Activated T-helper 17 cell treated with anti-CD3 and anti-CD28 coated beads, Interleukin-2, amount 50 U/mL, for 72 hours (primary cell): Measurements from ENCODE around the gene OTUB2. TPM values are rescaled to one million over a fixed set of nuclear protein-coding genes. Genes with fewer than 3 reads are reported as not detected.
A peak's percentile ranks its signal among the peaks of the same experiment; 100 is the strongest.

Experiments used
- ATAC-seq: fragments of 150-1000 bp; cut with Tn5 transposase; replicated peaks from 2 replicates; pipeline ENCODE4 v1.10.0; 2021; ENCODE audit warnings: mild to moderate bottlenecking, moderate library complexity
- H3K27ac Mint-ChIP-seq: one replicate; pipeline ENCODE4 v1.8.0; 2022; ENCODE audit warnings: mixed read lengths
- H3K27me3 Mint-ChIP-seq: one replicate; pipeline ENCODE4 v1.8.0; 2022; ENCODE audit warnings: mixed read lengths
- H3K36me3 Mint-ChIP-seq: one replicate; pipeline ENCODE4 v1.8.0; 2022; ENCODE audit warnings: low read depth, mild to moderate bottlenecking, mixed read lengths
- H3K4me1 Mint-ChIP-seq: one replicate; pipeline ENCODE4 v1.8.0; 2022; ENCODE audit warnings: mixed read lengths
- H3K4me3 Mint-ChIP-seq: one replicate; pipeline ENCODE4 v1.8.0; 2022; ENCODE audit warnings: mild to moderate bottlenecking, mixed read lengths
- H3K9me3 Mint-ChIP-seq: one replicate; pipeline ENCODE4 v1.8.0; 2022; ENCODE audit warnings: mixed read lengths
- total RNA-seq, 2 donors: library from RNA; stranded (reverse); gene quantifications; one replicate each; pipeline ENCODE4 v1.2.3, GENCODE V29; 2022

The OTUB2 gene
- total RNA-seq = 10 to 100 TPM in 1 of 2 donors, 1 to 10 TPM in 1; 6.3 to 11.0 TPM

GRCh38 chr14:94026173-94026888 lies at the start of gene OTUB2:
OTUB2 (plus strand) TSS chr14:94026340; CDS start chr14:94026538, 198 bp downstream.
- Mint-ChIP-seq H3K27ac (peak within 1 kb of the TSS; percentile 4), H3K4me3 (peak within 1 kb of the TSS; percentile 69), H3K36me3 (no peaks in the 10 kb centered on the region), H3K27me3 (no peaks in the 10 kb centered on the region), H3K9me3 (no peaks in the 10 kb centered on the region), H3K4me1 (peaks cover 29% of the 10 kb centered on the region)
- peak; percentile 89 for ATAC-seq

GRCh38 chr14:93976477-93977057 lies 49.6 kb upstream of the OTUB2 start, which contains the start of gene ASB2:
ASB2 (minus strand) TSS chr14:93976570; CDS start chr14:93964539, 12,031 bp downstream.
- Mint-ChIP-seq H3K4me3 (peak within 1 kb of the TSS; percentile 87), H3K27ac (peak within 1 kb of the TSS; percentile 95), H3K4me1 (peaks cover 54% of the 10 kb centered on the region), H3K27me3 (no peaks in the 10 kb centered on the region), H3K9me3 (peaks cover 3% of the 10 kb centered on the region), H3K36me3 (peaks cover 29% of the 10 kb centered on the region)
- peak; percentile 24 for ATAC-seq

GRCh38 chr14:93977171-93977570 lies 49.0 kb upstream of the OTUB2 start:
- H3K27ac Mint-ChIP-seq = peak overlapping the region; percentile 95
- H3K27me3 Mint-ChIP-seq = no peaks in the 10 kb centered on the region
- H3K9me3 Mint-ChIP-seq = peaks cover 3% of the 10 kb centered on the region
- H3K4me3 Mint-ChIP-seq = peak overlapping the region; percentile 87
- H3K36me3 Mint-ChIP-seq = peaks cover 28% of the 10 kb centered on the region
- ATAC-seq = no peak
- H3K4me1 Mint-ChIP-seq = peaks cover 48% of the 10 kb centered on the region

- Mint-ChIP-seq H3K4me3 (peak overlapping the region; percentile 87), H3K4me1 (peaks cover 46% of the 10 kb centered on the region), H3K9me3 (peaks cover 3% of the 10 kb centered on the region), H3K27me3 (no peaks in the 10 kb centered on the region), H3K27ac (peak overlapping the region; percentile 95), H3K36me3 (peaks cover 28% of the 10 kb centered on the region)
- ATAC-seq = peak; percentile 81
These were observed 48.2 kb upstream of the OTUB2 start for GRCh38 chr14:93977790-93978581.

- peak overlapping the region; percentile 95 for H3K27ac Mint-ChIP-seq
- ATAC-seq = no peak
- H3K36me3 Mint-ChIP-seq = peaks cover 28% of the 10 kb centered on the region
- H3K27me3 Mint-ChIP-seq = no peaks in the 10 kb centered on the region
- peak overlapping the region; percentile 87 for H3K4me3 Mint-ChIP-seq
- H3K9me3 Mint-ChIP-seq = peaks cover 3% of the 10 kb centered on the region
- peaks cover 46% of the 10 kb centered on the region for H3K4me1 Mint-ChIP-seq
These were observed 47.4 kb upstream of the OTUB2 start for GRCh38 chr14:93978735-93979134.

GRCh38 chr14:93980456-93981201 lies 45.5 kb upstream of the OTUB2 start:
- Mint-ChIP-seq H3K36me3 (peaks cover 27% of the 10 kb centered on the region), H3K4me1 (peaks cover 42% of the 10 kb centered on the region), H3K27me3 (no peaks in the 10 kb centered on the region), H3K9me3 (peaks cover 3% of the 10 kb centered on the region), H3K4me3 (peak overlapping the region; percentile 87), H3K27ac (peak overlapping the region; percentile 95)
- ATAC-seq = no peak

- H3K36me3 Mint-ChIP-seq = peaks cover 18% of the 10 kb centered on the region
- H3K9me3 Mint-ChIP-seq = peaks cover 3% of the 10 kb centered on the region
- no peaks in the 10 kb centered on the region for H3K27me3 Mint-ChIP-seq
- no peak overlapping the region for H3K4me3 Mint-ChIP-seq
- peaks cover 33% of the 10 kb centered on the region for H3K4me1 Mint-ChIP-seq
- ATAC-seq = no peak
- peak overlapping the region; percentile 95 for H3K27ac Mint-ChIP-seq
These were observed 44.6 kb upstream of the OTUB2 start for GRCh38 chr14:93981316-93982229.

- Mint-ChIP-seq H3K27ac (peak overlapping the region; percentile 95), H3K9me3 (peaks cover 3% of the 10 kb centered on the region), H3K27me3 (no peaks in the 10 kb centered on the region), H3K36me3 (peaks cover 13% of the 10 kb centered on the region), H3K4me3 (no peak overlapping the region), H3K4me1 (peaks cover 25% of the 10 kb centered on the region)
- ATAC-seq = no peak
These were observed 43.7 kb upstream of the OTUB2 start for GRCh38 chr14:93982230-93983007.

GRCh38 chr14:93984070-93984469 lies 42.1 kb upstream of the OTUB2 start:
- Mint-ChIP-seq H3K9me3 (peaks cover 3% of the 10 kb centered on the region), H3K36me3 (no peaks in the 10 kb centered on the region), H3K27me3 (no peaks in the 10 kb centered on the region), H3K4me3 (no peak overlapping the region), H3K27ac (no peak overlapping the region), H3K4me1 (peaks cover 14% of the 10 kb centered on the region)
- ATAC-seq = no peak

- Mint-ChIP-seq H3K4me1 (peaks cover 9% of the 10 kb centered on the region), H3K27me3 (no peaks in the 10 kb centered on the region), H3K27ac (no peak overlapping the region), H3K9me3 (peaks cover 3% of the 10 kb centered on the region), H3K4me3 (no peak overlapping the region), H3K36me3 (no peaks in the 10 kb centered on the region)
- ATAC-seq = no peak
These were observed 41.1 kb upstream of the OTUB2 start for GRCh38 chr14:93984987-93985410.

- Mint-ChIP-seq H3K27ac (no peak overlapping the region), H3K4me1 (peaks cover 4% of the 10 kb centered on the region), H3K36me3 (no peaks in the 10 kb centered on the region), H3K27me3 (no peaks in the 10 kb centered on the region), H3K4me3 (no peak overlapping the region), H3K9me3 (no peaks in the 10 kb centered on the region)
- no peak for ATAC-seq
These were observed 39.2 kb upstream of the OTUB2 start for GRCh38 chr14:93986955-93987354.

- no peak overlapping the region for H3K27ac Mint-ChIP-seq
- H3K27me3 Mint-ChIP-seq = no peaks in the 10 kb centered on the region
- ATAC-seq = no peak
- H3K4me3 Mint-ChIP-seq = no peak overlapping the region
- H3K4me1 Mint-ChIP-seq = peaks cover 4% of the 10 kb centered on the region
- no peaks in the 10 kb centered on the region for H3K36me3 Mint-ChIP-seq
- H3K9me3 Mint-ChIP-seq = no peaks in the 10 kb centered on the region
These were observed 38.8 kb upstream of the OTUB2 start for GRCh38 chr14:93987376-93987775.
